AG10803 (cell line): ENCODE data around the gene PLEKHJ1.

Experiments
- DNase-seq: peaks from one replicate; pipeline ENCODE4 v3.0.0; 2010; ENCODE audit warnings: low read depth
- H3K4me3 ChIP-seq: 2 replicates; pipeline ENCODE4 v1.5.1; 2011; ENCODE audit warnings: mild to moderate bottlenecking, low read length, control low read depth
- TF ChIP-seq, protein P1 (sequence below): conservative IDR thresholded peaks from 2 replicates; pipeline ENCODE4 v1.5.1; 2011; ENCODE audit warnings: mild to moderate bottlenecking, low read length, control low read depth, inconsistent platforms

PLEKHJ1 gene

GRCh38 chr19:2215281-2215751 lies 20.8 kb downstream of the PLEKHJ1 start:
- no peak overlapping the region for H3K4me3 ChIP-seq
- DNase-seq: no peak
- TF ChIP-seq, protein P1, sequence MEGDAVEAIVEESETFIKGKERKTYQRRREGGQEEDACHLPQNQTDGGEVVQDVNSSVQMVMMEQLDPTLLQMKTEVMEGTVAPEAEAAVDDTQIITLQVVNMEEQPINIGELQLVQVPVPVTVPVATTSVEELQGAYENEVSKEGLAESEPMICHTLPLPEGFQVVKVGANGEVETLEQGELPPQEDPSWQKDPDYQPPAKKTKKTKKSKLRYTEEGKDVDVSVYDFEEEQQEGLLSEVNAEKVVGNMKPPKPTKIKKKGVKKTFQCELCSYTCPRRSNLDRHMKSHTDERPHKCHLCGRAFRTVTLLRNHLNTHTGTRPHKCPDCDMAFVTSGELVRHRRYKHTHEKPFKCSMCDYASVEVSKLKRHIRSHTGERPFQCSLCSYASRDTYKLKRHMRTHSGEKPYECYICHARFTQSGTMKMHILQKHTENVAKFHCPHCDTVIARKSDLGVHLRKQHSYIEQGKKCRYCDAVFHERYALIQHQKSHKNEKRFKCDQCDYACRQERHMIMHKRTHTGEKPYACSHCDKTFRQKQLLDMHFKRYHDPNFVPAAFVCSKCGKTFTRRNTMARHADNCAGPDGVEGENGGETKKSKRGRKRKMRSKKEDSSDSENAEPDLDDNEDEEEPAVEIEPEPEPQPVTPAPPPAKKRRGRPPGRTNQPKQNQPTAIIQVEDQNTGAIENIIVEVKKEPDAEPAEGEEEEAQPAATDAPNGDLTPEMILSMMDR: no peak

DNA sequence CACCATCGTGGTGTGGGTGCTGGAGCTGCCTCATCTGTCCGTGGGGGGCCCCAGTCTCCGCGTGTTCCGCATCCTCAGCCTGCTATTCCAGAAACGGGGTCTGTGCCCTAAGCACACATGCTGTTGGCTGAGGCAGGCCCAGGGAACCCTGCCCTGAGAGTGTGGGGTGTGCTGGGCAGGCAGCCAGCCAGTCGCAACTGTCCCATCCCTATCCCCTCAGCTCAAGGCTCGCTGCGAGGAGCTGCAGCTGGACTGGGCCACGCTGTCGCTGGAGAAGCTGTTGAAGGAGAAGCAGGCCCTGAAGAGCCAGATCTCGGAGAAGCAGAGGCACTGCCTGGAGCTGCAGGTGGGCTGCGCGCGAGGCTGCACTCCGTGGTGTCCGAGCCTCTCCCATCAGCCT lies 21.9 kb downstream of the PLEKHJ1 start:
- TF ChIP-seq, protein P1: no peak
- no peak overlapping the region for H3K4me3 ChIP-seq
- no peak for DNase-seq

DNA sequence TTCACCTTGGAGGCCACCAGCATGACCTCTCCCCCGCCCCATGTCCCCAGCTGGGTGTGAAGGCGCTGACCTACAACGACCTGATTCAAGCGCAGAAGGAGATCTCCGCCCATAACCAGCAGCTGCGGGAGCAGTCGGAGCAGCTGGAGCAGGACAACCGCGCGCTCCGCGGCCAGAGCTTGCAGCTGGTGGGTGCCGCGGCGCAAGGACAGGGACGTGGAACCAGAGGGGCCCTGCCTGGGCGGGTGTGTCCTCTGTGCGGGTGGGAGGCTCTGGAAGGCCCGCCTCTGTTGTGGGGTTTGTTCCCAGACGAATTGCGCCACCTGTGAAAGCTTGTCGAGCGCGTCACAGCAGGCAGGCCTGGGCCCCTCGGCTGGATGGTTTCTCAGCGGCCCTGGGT lies 22.3 kb downstream of the PLEKHJ1 start:
- TF ChIP-seq, protein P1: no peak
- no peak overlapping the region for H3K4me3 ChIP-seq
- DNase-seq: no peak

DNA sequence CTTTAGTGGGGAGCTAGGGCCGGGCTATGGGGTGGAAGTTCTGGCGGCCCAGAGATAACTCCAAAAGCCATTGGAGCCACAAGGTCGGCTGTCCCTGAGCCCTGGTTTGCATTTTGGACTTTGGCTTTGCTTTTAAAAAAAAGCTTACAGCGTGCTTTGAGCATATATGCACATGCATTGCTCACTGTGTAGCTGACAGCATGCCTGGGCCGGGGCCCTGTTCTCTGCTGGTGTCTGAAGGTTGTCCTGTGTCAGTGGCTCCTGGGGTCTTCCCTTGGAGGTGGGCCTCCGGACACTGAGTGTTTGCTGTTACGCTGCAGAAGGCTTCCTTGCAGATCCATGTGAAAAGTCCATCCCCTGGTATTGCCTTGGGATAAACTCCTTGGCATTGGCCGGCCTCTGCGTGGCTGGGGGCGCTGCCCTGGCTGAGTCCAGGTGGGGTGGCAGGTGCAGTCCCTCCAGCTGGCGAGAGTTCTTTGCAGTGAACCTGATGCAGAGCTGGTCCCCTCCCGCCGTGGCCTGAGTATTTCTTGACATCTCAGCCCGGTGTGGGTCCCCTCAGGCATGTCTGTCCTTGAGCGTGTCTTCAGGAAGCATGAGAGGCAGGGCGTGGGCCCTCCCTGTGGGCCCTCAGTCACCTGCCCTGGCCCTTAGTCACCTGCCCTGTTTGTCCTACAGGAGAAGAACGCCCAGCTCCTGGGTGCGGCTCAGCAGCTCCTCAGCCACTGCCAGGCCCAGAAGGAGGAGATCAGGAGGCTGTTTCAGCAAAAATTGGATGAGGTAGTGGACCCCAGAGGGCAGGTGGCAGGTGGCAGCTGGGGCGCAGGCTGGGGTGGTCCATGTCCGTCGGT lies 23.0 kb downstream of the PLEKHJ1 start:
- no peak overlapping the region for H3K4me3 ChIP-seq
- no peak for DNase-seq
- TF ChIP-seq, protein P1: no peak

DNA sequence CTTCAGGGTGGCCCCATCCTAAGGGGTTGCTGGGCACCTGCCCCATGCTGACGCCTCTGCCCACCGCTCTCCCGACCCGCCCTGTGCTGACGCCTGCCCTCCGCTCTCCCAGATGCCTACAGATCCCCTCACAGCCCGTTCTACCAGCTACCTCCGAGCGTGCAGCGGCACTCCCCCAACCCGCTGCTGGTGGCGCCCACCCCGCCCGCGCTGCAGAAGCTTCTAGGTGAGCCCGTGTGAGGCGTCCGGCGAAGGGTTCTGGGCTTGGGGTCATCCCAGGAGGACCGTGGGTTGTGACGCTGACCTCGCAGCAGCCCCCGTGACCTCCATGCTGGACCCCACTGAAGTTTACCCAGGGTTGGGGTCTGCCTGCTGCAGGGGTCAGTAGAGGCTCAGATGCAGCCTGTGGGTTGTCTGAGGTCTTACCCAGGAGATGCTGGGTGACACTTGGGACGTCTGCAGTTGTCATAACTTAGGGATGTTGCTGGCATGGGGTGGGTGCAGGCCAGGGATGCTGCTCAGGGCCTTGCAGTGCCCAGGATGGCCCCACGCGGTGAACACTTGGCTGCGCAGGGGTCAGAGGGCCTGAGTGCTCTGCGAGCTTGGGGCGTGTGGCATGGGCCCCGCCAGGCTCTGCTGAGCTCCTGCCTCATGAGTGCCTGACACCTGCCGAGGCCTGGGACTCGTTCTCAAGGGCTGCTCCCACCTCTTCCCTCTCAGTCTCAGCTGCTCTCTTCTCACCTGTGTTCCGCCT lies 25.0 kb downstream of the PLEKHJ1 start:
- TF ChIP-seq, protein P1: no peak
- DNase-seq: no peak

GRCh38 chr19:2210206-2210605 lies 25.9 kb downstream of the PLEKHJ1 start:
- TF ChIP-seq, protein P1: no peak
- H3K4me3 ChIP-seq: no peak overlapping the region
- DNase-seq: no peak

More for the DNA sequence above, 25.0 kb downstream of the PLEKHJ1 start:
- H3K4me3 ChIP-seq: no peak overlapping the region
